ENCODE measurements around the gene KANK2. TPM values are rescaled to one million over a fixed set of nuclear protein-coding genes. Genes with fewer than 3 reads are reported as not detected.

Gene KANK2
- total and polyA plus RNA-seq, 2 of the 13 experiments (the other 11 are each of a cell fraction or from before 2014, with no cell fraction given) = 5.7 to 12.9 TPM

DNA sequence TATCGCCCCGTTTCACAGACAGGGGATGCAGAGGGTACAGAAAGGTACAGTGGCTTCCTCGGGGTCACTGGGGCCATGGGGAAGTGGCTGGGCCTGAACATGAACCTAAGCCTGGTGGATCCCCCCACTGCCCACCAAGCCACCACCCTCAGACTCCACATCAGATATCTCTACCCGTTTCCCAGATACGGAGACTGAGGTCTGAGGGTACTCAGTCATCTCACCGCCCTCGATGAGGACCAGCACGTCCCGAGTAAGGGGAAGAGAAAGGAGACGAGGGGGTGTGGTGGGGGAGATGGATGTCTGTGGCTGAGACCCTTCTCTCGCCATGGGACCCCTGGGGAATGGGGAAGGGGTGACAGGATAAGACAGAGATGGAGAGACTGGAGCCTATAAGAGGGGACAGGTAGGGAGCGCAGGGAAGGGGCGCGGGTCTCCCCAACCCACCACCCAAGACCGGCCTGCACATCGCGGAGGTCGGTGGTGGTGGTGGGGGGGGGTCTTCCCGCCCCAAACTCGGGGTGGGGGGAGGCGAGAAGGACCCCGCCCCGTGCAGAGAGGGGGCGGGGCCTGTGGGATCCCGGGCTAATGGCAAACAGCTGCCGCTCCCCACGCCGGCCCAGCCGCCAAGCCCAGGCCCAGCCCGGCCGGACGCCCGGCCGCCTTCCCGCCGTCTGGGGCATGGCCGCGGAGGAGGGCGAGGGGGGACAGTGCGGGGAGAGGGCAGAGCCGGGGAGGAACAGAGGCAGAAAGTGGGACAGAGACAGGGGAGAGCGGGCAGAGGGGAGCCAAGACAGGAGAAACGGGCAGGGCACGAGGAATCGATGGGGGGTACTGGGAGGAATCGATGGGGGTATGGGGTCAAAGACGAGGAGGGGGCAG is 698 bp downstream of the KANK2 start (continued):
- TF ChIP-seq IRX3 (CRISPR knock-in tag; IDR thresholded peaks at IDR 0.05; ENCODE audit: borderline replicate concordance, low read depth) (no peak), ZNF709 (CRISPR knock-in tag; IDR thresholded peaks at IDR 0.05) (no peak), TEAD3 (CRISPR knock-in tag; optimal IDR thresholded peaks at IDR 0.05; ENCODE audit: borderline replicate concordance) (no peak), TOPORS (CRISPR knock-in tag; IDR thresholded peaks at IDR 0.05) (no peak), SOX5 (CRISPR knock-in tag; IDR thresholded peaks at IDR 0.05; ENCODE audit: borderline replicate concordance) (no peak), KLF9 (CRISPR knock-in tag; IDR thresholded peaks at IDR 0.05; ENCODE audit: low read depth) (no peak), CREM (IDR thresholded peaks at IDR 0.05) (no peak), CREM (CRISPR knock-in tag; IDR thresholded peaks at IDR 0.05) (no peak), REXO4 (CRISPR knock-in tag; IDR thresholded peaks at IDR 0.05; ENCODE audit: borderline replicate concordance) (no peak), YY1 (IDR thresholded peaks at IDR 0.05; ENCODE audit: insufficient read depth, insufficient replicate concordance, low read depth, low read length) (no peak), CHD2 (IDR thresholded peaks at IDR 0.05; ENCODE audit: low read depth, low read length) (no peak), ZNF614 (CRISPR knock-in tag; IDR thresholded peaks at IDR 0.05; ENCODE audit: borderline replicate concordance) (no peak)
- TF ChIP-seq, protein P1, sequence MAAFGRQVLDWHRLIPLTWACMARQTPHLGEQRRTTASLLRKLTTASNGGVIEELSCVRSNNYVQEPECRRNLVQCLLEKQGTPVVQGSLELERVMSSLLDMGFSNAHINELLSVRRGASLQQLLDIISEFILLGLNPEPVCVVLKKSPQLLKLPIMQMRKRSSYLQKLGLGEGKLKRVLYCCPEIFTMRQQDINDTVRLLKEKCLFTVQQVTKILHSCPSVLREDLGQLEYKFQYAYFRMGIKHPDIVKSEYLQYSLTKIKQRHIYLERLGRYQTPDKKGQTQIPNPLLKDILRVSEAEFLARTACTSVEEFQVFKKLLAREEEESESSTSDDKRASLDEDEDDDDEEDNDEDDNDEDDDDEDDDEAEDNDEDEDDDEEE (CRISPR knock-in tag; IDR thresholded peaks at IDR 0.05) = no peak
- TF ChIP-seq, protein P2, sequence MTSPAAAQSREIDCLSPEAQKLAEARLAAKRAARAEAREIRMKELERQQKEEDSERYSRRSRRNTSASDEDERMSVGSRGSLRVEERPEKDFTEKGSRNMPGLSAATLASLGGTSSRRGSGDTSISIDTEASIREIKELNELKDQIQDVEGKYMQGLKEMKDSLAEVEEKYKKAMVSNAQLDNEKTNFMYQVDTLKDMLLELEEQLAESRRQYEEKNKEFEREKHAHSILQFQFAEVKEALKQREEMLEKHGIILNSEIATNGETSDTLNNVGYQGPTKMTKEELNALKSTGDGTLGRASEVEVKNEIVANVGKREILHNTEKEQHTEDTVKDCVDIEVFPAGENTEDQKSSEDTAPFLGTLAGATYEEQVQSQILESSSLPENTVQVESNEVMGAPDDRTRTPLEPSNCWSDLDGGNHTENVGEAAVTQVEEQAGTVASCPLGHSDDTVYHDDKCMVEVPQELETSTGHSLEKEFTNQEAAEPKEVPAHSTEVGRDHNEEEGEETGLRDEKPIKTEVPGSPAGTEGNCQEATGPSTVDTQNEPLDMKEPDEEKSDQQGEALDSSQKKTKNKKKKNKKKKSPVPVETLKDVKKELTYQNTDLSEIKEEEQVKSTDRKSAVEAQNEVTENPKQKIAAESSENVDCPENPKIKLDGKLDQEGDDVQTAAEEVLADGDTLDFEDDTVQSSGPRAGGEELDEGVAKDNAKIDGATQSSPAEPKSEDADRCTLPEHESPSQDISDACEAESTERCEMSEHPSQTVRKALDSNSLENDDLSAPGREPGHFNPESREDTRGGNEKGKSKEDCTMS (CRISPR knock-in tag; conservative IDR thresholded peaks at IDR 0.05) = no peak
- TF ChIP-seq, protein P3, sequence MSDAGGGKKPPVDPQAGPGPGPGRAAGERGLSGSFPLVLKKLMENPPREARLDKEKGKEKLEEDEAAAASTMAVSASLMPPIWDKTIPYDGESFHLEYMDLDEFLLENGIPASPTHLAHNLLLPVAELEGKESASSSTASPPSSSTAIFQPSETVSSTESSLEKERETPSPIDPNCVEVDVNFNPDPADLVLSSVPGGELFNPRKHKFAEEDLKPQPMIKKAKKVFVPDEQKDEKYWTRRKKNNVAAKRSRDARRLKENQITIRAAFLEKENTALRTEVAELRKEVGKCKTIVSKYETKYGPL (CRISPR knock-in tag; IDR thresholded peaks at IDR 0.05) = no peak

All from HepG2 (cell line).